ENCODE data around the gene CRTAC1. TPM values are rescaled to one million over a fixed set of nuclear protein-coding genes. Genes with fewer than 3 reads are reported as not detected.

CRTAC1 gene
- total RNA-seq, 1 donor from 2014 or later = 0.30 TPM

DNA sequence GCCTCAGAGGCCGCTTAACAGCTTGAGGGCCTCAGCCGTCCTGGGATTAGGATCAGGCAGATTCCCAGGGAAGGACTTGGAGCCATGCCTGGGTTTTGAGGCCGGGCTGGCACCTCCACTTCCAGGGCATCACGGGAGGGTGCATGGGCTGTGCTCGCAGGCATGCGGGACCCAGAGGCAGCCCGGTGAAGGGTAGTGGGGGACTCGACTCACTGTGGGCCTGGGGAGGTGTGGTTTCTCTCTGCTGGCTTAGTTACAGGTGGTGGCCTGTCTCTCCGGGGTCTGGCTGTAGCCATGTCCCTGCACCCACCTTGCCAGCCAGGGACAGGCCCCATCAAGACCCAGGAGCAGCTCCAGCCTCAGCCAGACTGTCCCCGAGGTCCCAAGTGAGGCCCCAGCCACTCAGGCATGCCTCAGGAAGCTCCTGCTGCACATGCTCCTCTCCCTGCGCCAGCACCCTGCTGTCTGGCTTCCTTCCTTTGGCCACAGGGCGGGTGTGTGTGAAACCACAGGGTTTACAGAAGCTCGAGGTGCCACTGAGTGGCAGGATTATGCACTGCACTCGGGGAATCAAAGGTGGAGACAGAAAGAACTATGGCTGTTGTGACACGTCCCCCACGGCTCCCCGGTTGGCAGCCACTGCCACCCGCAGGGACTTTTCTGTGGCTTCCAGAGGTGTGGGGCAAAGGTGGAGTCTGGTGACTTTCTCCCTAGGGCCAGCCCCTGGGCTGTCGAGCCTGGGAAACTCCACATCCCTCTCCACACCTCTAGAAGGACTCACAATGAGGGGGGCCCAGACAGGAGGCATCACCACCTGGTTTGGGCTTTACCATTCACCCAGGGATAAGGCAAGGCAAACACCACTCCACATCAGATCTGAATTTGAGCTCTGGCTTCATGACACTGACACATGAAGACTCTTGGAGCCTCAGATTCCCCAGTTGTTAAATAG, 161.1 kb downstream of the CRTAC1 start:
- H3K9ac ChIP-seq = no peak overlapping the region
- Mint-ChIP-seq H3K9me3 (no peaks in the 10 kb centered on the region), H3K4me3 (no peak overlapping the region), H3K27ac (no peak overlapping the region), H3K4me1 (peaks cover 9% of the 10 kb centered on the region), H3K36me3 (no peaks in the 10 kb centered on the region), H3K27me3 (ENCODE audit: insufficient read depth, low read depth) (peaks cover 11% of the 10 kb centered on the region)
- no peak overlapping the region for H3K4me2 ChIP-seq
- peaks cover 4% of the 10 kb centered on the region for H3K27me3 ChIP-seq
- no peaks in the 10 kb centered on the region for H3K9me3 ChIP-seq (ENCODE audit: low read depth)
- no peak overlapping the region for H3K4me3 ChIP-seq
- H3K4me1 ChIP-seq = no peaks in the 10 kb centered on the region
- no peak overlapping the region for H3K27ac ChIP-seq
- H2AFZ ChIP-seq (replicated peaks) = no peak overlapping the region
- DNase-seq (ENCODE audit: low spot score) = peak; percentile 79
- no peaks in the 10 kb centered on the region for H3F3A ChIP-seq (ENCODE audit: low read depth)
- no peaks in the 10 kb centered on the region for H3K79me2 ChIP-seq (ENCODE audit: low read depth)
- no peaks in the 10 kb centered on the region for H4K20me1 ChIP-seq (ENCODE audit: low read depth)
- H3K36me3 ChIP-seq = no peaks in the 10 kb centered on the region
- TF ChIP-seq, protein P1, sequence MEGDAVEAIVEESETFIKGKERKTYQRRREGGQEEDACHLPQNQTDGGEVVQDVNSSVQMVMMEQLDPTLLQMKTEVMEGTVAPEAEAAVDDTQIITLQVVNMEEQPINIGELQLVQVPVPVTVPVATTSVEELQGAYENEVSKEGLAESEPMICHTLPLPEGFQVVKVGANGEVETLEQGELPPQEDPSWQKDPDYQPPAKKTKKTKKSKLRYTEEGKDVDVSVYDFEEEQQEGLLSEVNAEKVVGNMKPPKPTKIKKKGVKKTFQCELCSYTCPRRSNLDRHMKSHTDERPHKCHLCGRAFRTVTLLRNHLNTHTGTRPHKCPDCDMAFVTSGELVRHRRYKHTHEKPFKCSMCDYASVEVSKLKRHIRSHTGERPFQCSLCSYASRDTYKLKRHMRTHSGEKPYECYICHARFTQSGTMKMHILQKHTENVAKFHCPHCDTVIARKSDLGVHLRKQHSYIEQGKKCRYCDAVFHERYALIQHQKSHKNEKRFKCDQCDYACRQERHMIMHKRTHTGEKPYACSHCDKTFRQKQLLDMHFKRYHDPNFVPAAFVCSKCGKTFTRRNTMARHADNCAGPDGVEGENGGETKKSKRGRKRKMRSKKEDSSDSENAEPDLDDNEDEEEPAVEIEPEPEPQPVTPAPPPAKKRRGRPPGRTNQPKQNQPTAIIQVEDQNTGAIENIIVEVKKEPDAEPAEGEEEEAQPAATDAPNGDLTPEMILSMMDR (IDR thresholded peaks at IDR 0.05) = peak; percentile 61
- no peak for TF ChIP-seq EZH2phosphoT487 (IDR thresholded peaks at IDR 0.05)

DNA sequence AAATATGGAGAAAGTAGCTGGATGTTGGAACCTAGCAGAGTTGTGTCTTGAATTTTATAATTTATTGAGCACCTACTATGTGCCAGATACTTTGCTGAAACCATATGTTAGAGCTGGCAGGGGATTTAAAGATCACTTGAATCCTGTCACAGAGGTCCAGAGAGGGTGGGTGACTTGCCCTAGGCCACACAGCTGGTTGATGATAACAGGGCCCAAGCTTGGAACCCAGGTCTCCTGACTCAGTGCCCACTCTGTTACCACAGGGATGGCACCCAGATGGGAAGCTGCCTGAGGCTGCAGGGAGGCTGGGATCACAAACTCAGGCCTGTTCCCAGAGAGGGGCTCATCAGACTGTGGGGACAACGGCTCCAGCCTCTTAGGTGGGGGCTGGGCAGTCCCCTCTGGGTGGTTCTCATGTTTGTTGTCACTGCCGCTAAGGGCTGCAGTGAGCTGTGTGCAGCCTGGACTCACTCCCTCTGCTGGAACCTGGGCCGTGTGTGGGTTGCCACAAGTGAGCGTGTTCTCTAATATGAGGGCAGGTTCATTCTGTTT, 162.2 kb downstream of the CRTAC1 start:
- no peaks in the 10 kb centered on the region for H3K4me1 ChIP-seq
- H2AFZ ChIP-seq (replicated peaks) = no peak overlapping the region
- H3K4me3 ChIP-seq = no peak overlapping the region
- Mint-ChIP-seq H3K4me3 (no peak overlapping the region), H3K27me3 (ENCODE audit: insufficient read depth, low read depth) (peaks cover 11% of the 10 kb centered on the region), H3K4me1 (peaks cover 9% of the 10 kb centered on the region), H3K36me3 (no peaks in the 10 kb centered on the region), H3K27ac (no peak overlapping the region), H3K9me3 (no peaks in the 10 kb centered on the region)
- H3K27ac ChIP-seq = no peak overlapping the region
- no peaks in the 10 kb centered on the region for H4K20me1 ChIP-seq (ENCODE audit: low read depth)
- no peak overlapping the region for H3K4me2 ChIP-seq
- peaks cover 4% of the 10 kb centered on the region for H3K27me3 ChIP-seq
- H3K36me3 ChIP-seq = no peaks in the 10 kb centered on the region
- no peak for DNase-seq (ENCODE audit: low spot score)
- no peaks in the 10 kb centered on the region for H3F3A ChIP-seq (ENCODE audit: low read depth)
- no peak overlapping the region for H3K9ac ChIP-seq
- no peaks in the 10 kb centered on the region for H3K79me2 ChIP-seq (ENCODE audit: low read depth)
- TF ChIP-seq EZH2phosphoT487 (IDR thresholded peaks at IDR 0.05) (no peak), EZH2 (IDR thresholded peaks at IDR 0.05) (no peak)
- TF ChIP-seq, protein P1 (IDR thresholded peaks at IDR 0.05) = no peak
- H3K9me3 ChIP-seq (ENCODE audit: low read depth) = no peaks in the 10 kb centered on the region

- Mint-ChIP-seq H3K4me3 (no peak overlapping the region), H3K27me3 (ENCODE audit: insufficient read depth, low read depth) (peaks cover 13% of the 10 kb centered on the region), H3K4me1 (peaks cover 16% of the 10 kb centered on the region), H3K36me3 (no peaks in the 10 kb centered on the region), H3K9me3 (no peaks in the 10 kb centered on the region), H3K27ac (no peak overlapping the region)
- no peak for DNase-seq (ENCODE audit: low spot score)
- no peak for TF ChIP-seq EZH2phosphoT487 (IDR thresholded peaks at IDR 0.05)
- TF ChIP-seq EZH2 (IDR thresholded peaks at IDR 0.05) = no peak
- Histone ChIP-seq H3K36me3 (no peaks in the 10 kb centered on the region), H4K20me1 (ENCODE audit: low read depth) (no peaks in the 10 kb centered on the region), H3K79me2 (ENCODE audit: low read depth) (no peaks in the 10 kb centered on the region), H3K4me1 (no peaks in the 10 kb centered on the region), H3K27me3 (peaks cover 4% of the 10 kb centered on the region), H3K4me2 (no peak overlapping the region), H3K9me3 (ENCODE audit: low read depth) (no peaks in the 10 kb centered on the region), H3K27ac (no peak overlapping the region), H3F3A (ENCODE audit: low read depth) (no peaks in the 10 kb centered on the region), H2AFZ (replicated peaks) (no peak overlapping the region), H3K9ac (no peak overlapping the region), H3K4me3 (no peak overlapping the region)
Measured at GRCh38 chr10:97867220-97867800, 163.1 kb downstream of the CRTAC1 start.
